WERI-Rb-1 (cell line): ENCODE measurements around the gene IL18.
"Not testable (repeated sequence)": the region's sequence is repeated elsewhere in the genome, so short reads cannot be mapped to it uniquely, and the experiment has no call there.

Experiments
- DNase-seq: peaks from one replicate; pipeline ENCODE4 v3.0.0-alpha.2; 2020
- H3K27ac ChIP-seq: fragments of 250-450 bp; sonication (Bioruptor Pico); 2 replicates; pipeline ENCODE4 v1.5.1; 2020; ENCODE audit warnings: mild to moderate bottlenecking, moderate library complexity
- H3K27me3 ChIP-seq: fragments of 250-450 bp; sonication (Bioruptor Pico); 2 replicates; pipeline ENCODE4 v1.5.1; 2021; ENCODE audit warnings: mild to moderate bottlenecking, low read depth, moderate library complexity; ENCODE audit not compliant: insufficient read depth, severe bottlenecking
- H3K36me3 ChIP-seq: fragments of 250-450 bp; sonication (Bioruptor Pico); 2 replicates; pipeline ENCODE4 v1.5.1; 2020; ENCODE audit warnings: mild to moderate bottlenecking, moderate library complexity
- H3K4me3 ChIP-seq: 2 replicates; pipeline ENCODE4 v1.5.1; 2011; ENCODE audit warnings: low read depth, mild to moderate bottlenecking, control low read depth, low read length
- H3K9me3 ChIP-seq: fragments of 250-450 bp; sonication (Bioruptor Pico); 2 replicates; pipeline ENCODE4 v1.5.1; 2021; ENCODE audit warnings: mild to moderate bottlenecking, moderate library complexity; ENCODE audit not compliant: severe bottlenecking
- CTCF ChIP-seq: IDR thresholded peaks from 2 replicates; pipeline ENCODE4 v1.5.1; 2011; ENCODE audit warnings: low read depth, mild to moderate bottlenecking, control low read depth, inconsistent platforms, low read length

IL18 gene

GRCh38 chr11:112106070-112106469, 57.8 kb downstream of the IL18 start:
- H3K9me3 ChIP-seq, result no peaks in the 10 kb centered on the region
- no peaks in the 10 kb centered on the region for H3K27me3 ChIP-seq
- H3K27ac ChIP-seq, result no peak overlapping the region
- H3K36me3 ChIP-seq, result no peaks in the 10 kb centered on the region
- H3K4me3 ChIP-seq, result no peak overlapping the region
- no peak for TF ChIP-seq CTCF
- no peak for DNase-seq

GRCh38 chr11:112103446-112103845, 60.4 kb downstream of the IL18 start:
- no peak overlapping the region for H3K4me3 ChIP-seq
- no peak for TF ChIP-seq CTCF
- no peak overlapping the region for H3K27ac ChIP-seq
- no peaks in the 10 kb centered on the region for H3K36me3 ChIP-seq
- H3K9me3 ChIP-seq, result no peaks in the 10 kb centered on the region
- no peak for DNase-seq
- no peaks in the 10 kb centered on the region for H3K27me3 ChIP-seq

GRCh38 chr11:112100462-112100861, 63.4 kb downstream of the IL18 start:
- Histone ChIP-seq H3K27ac (no peak overlapping the region), H3K27me3 (no peaks in the 10 kb centered on the region), H3K36me3 (peaks cover 13% of the 10 kb centered on the region), H3K9me3 (no peaks in the 10 kb centered on the region), H3K4me3 (no peak overlapping the region)
- no peak for TF ChIP-seq CTCF
- DNase-seq, result no peak

- no peak for TF ChIP-seq CTCF
- no peaks in the 10 kb centered on the region for H3K27me3 ChIP-seq
- DNase-seq, result no peak
- H3K9me3 ChIP-seq, result no peaks in the 10 kb centered on the region
- H3K36me3 ChIP-seq, result peaks cover 26% of the 10 kb centered on the region
- H3K27ac ChIP-seq, result no peak overlapping the region
- H3K4me3 ChIP-seq, result no peak overlapping the region
Observed at GRCh38 chr11:112097734-112098528, 66.0 kb downstream of the IL18 start.

- TF ChIP-seq CTCF, result no peak
Observed at GRCh38 chr11:112096194-112096593, 67.7 kb downstream of the IL18 start.

GRCh38 chr11:112095302-112095701, 68.6 kb downstream of the IL18 start:
- not testable (repeated sequence) for DNase-seq, H3K4me3 ChIP-seq
- peaks cover 45% of the 10 kb centered on the region for H3K36me3 ChIP-seq

More at GRCh38 chr11:112096194-112096593, 67.7 kb downstream of the IL18 start:
- no peaks in the 10 kb centered on the region for H3K27me3 ChIP-seq
- DNase-seq, result no peak
- peaks cover 39% of the 10 kb centered on the region for H3K36me3 ChIP-seq
- H3K27ac ChIP-seq, result no peak overlapping the region
- no peaks in the 10 kb centered on the region for H3K9me3 ChIP-seq
- H3K4me3 ChIP-seq, result no peak overlapping the region

More at GRCh38 chr11:112095302-112095701, 68.6 kb downstream of the IL18 start:
- H3K27me3 ChIP-seq, H3K9me3 ChIP-seq, H3K27ac ChIP-seq: not testable (repeated sequence)
